Mucosa of rectum (tissue), 2 donors: ENCODE measurements around the gene ZNF658.
"Not testable (repeated sequence)": the region's sequence is repeated elsewhere in the genome, so short reads cannot be mapped to it uniquely, and the experiment has no call there.

Source experiments
- H3K27ac ChIP-seq, 2 donors: one replicate each; pipeline ENCODE4 v1.7.0; 2013; ENCODE audit warnings: inconsistent platforms in 2 of 2, low read depth in 2 of 2, low read length in 2 of 2
- H3K27me3 ChIP-seq, 2 donors: one replicate each; pipeline ENCODE4 v1.7.0; 2013; ENCODE audit warnings: low read length in 2 of 2; ENCODE audit not compliant: control insufficient read depth in 2 of 2, insufficient read depth in 2 of 2
- H3K36me3 ChIP-seq, 2 donors: one replicate each; pipeline ENCODE4 v1.7.0; 2013; ENCODE audit warnings: low read length in 2 of 2; ENCODE audit not compliant: control insufficient read depth in 2 of 2, insufficient read depth in 2 of 2
- H3K4me1 ChIP-seq, 2 donors: one replicate each; pipeline ENCODE4 v1.7.0; 2013; ENCODE audit warnings: low read length in 2 of 2, mild to moderate bottlenecking in 1 of 2; ENCODE audit not compliant: control insufficient read depth in 2 of 2, insufficient read depth in 2 of 2
- H3K4me3 ChIP-seq, 2 donors: one replicate each; pipeline ENCODE4 v1.7.0; 2013; ENCODE audit warnings: low read length in 2 of 2
- H3K9ac ChIP-seq, 2 donors: one replicate each; pipeline ENCODE4 v1.7.0; 2013; ENCODE audit warnings: low read length in 2 of 2, low read depth in 1 of 2, mild to moderate bottlenecking in 1 of 2
- H3K9me3 ChIP-seq, 2 donors: one replicate each; pipeline ENCODE4 v1.7.0; 2013; ENCODE audit warnings: low read length in 2 of 2; ENCODE audit not compliant: control insufficient read depth in 2 of 2
- donor health status: healthy.
- donor health status: Normal muscosa, but diverticular disease.

The ZNF658 gene

GRCh38 chr9:66937662-66938061 is 37.1 kb downstream of the ZNF658 start:
- H3K4me1 ChIP-seq, H3K4me3 ChIP-seq, H3K9ac ChIP-seq, H3K27me3 ChIP-seq, H3K36me3 ChIP-seq, H3K27ac ChIP-seq, H3K9me3 ChIP-seq: not testable (repeated sequence)

GRCh38 chr9:66938322-66938721 is 37.8 kb downstream of the ZNF658 start:
- H3K4me3 ChIP-seq, H3K4me1 ChIP-seq, H3K9ac ChIP-seq, H3K36me3 ChIP-seq, H3K27me3 ChIP-seq, H3K9me3 ChIP-seq, H3K27ac ChIP-seq: not testable (repeated sequence)

GRCh38 chr9:66939878-66940830 is 39.6 kb downstream of the ZNF658 start:
- not testable (repeated sequence) for H3K4me3 ChIP-seq, H3K27me3 ChIP-seq, H3K9me3 ChIP-seq, H3K36me3 ChIP-seq, H3K4me1 ChIP-seq, H3K9ac ChIP-seq, H3K27ac ChIP-seq

GRCh38 chr9:66942400-66943155 is 42.1 kb downstream of the ZNF658 start:
- not testable (repeated sequence) for H3K27ac ChIP-seq, H3K4me3 ChIP-seq, H3K9ac ChIP-seq, H3K27me3 ChIP-seq, H3K4me1 ChIP-seq, H3K9me3 ChIP-seq, H3K36me3 ChIP-seq

DNA sequence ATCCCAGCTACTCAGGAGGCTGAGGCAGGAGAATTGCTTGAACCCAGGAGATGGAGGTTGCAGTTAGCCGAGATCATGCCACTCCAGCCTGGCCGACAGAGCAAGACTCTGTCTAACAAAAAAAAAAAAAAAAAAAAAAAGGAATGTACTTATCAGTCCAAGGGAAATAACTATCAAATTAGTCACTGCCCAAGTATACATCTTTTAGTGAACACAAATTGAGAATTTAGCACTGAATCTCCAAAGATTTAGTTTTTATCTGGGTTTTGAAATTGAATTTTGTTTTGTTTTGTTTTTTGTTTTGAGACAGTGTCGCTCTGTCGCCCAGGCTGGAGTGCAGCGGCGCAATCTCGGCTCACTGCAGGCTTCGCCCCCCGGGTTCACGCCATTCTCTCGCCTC is 52.1 kb downstream of the ZNF658 start:
- H3K9ac ChIP-seq, H3K4me1 ChIP-seq, H3K9me3 ChIP-seq, H3K27me3 ChIP-seq, H3K4me3 ChIP-seq, H3K27ac ChIP-seq, H3K36me3 ChIP-seq: not testable (repeated sequence)
